MCF 10A (cell line): ENCODE data around the gene GFRA1. TPM values are rescaled to one million over a fixed set of nuclear protein-coding genes. Genes with fewer than 3 reads are reported as not detected.

ENCODE experiments used
- BruUV-seq: library from RNA; stranded (reverse); fragments of 400-500 nt; replicated peaks from 2 replicates; lab custom pipeline; 2021; lab: Mats Ljungman, UMichigan
- CTCF ChIA-PET: fragments of 300-600 bp; sonication (Branson Sonifier 250); formaldehyde crosslinking; extraction: SDS; loops from one replicate; lab custom pipeline; 2021; ENCODE audit warnings: antibody characterized with exemption, inconsistent platforms; lab: Yijun Ruan, JAX
- POLR2A ChIA-PET: fragments of 300-600, 350-650 bp; sonication (Branson Sonifier 250); formaldehyde crosslinking; extraction: SDS; loops from one replicate; lab custom pipeline; 2020; ENCODE audit warnings: antibody characterized with exemption, inconsistent platforms; lab: Yijun Ruan, JAX
- DNase-seq: peaks from one replicate; pipeline ENCODE4 v3.0.0-alpha.2; 2018; ENCODE audit not compliant: unreplicated experiment
- H3K27ac Mint-ChIP-seq: one replicate; pipeline ENCODE4 v1.8.0; 2022; ENCODE audit warnings: mild to moderate bottlenecking, low read depth, mixed read lengths; ENCODE audit not compliant: unreplicated experiment
- H3K27me3 Mint-ChIP-seq: one replicate; pipeline ENCODE4 v1.8.0; 2022; ENCODE audit warnings: mixed read lengths; ENCODE audit not compliant: insufficient read depth, unreplicated experiment
- H3K36me3 Mint-ChIP-seq: one replicate; pipeline ENCODE4 v1.8.0; 2022; ENCODE audit warnings: mild to moderate bottlenecking, moderate library complexity, mixed read lengths; ENCODE audit not compliant: insufficient read depth, unreplicated experiment
- H3K4me1 Mint-ChIP-seq: one replicate; pipeline ENCODE4 v1.8.0; 2022; ENCODE audit warnings: mixed read lengths; ENCODE audit not compliant: insufficient read depth, unreplicated experiment
- H3K4me3 Mint-ChIP-seq: one replicate; pipeline ENCODE4 v1.8.0; 2022; ENCODE audit warnings: mild to moderate bottlenecking, moderate library complexity, mixed read lengths; ENCODE audit not compliant: unreplicated experiment
- H3K9me3 Mint-ChIP-seq: one replicate; pipeline ENCODE4 v1.8.0; 2022; ENCODE audit warnings: mixed read lengths; ENCODE audit not compliant: unreplicated experiment
- CTCF ChIP-seq: fragments of 200-600 bp; IDR thresholded peaks from one replicate; pipeline ENCODE4 v1.8.0; 2022; ENCODE audit warnings: antibody characterized with exemption, mild to moderate bottlenecking; ENCODE audit not compliant: unreplicated experiment
- intact Hi-C: fragments of 100-400 bp; cut with micrococcal nuclease; formaldehyde crosslinking; loops from 2 replicates; pipeline ENCODE4 v1.14.1; 2022
- total RNA-seq: library from RNA; stranded (reverse); gene quantifications from 2 replicates; pipeline ENCODE4 v1.2.3, GENCODE V29; 2022

The GFRA1 gene
- total RNA-seq, 1 experiment from 2014 or later: not detected

- no peaks in the 10 kb centered on the region for H3K27me3 Mint-ChIP-seq
- H3K4me1 Mint-ChIP-seq: peaks cover 6% of the 10 kb centered on the region
- H3K36me3 Mint-ChIP-seq: no peaks in the 10 kb centered on the region
- intact Hi-C loops: no loop called here
- no peak for TF ChIP-seq CTCF
- ChIA-PET POLR2A (no interaction called here), CTCF (interaction anchor here (1.1 kb wide), 1 partner anchor 547 kb away, joined by 3 read pairs; no protein-coding TSS in a partner anchor)
- no peak overlapping the region for H3K27ac Mint-ChIP-seq
- no peaks in the 10 kb centered on the region for H3K9me3 Mint-ChIP-seq
- no peak overlapping the region for H3K4me3 Mint-ChIP-seq
- no TSS peak for BruUV-seq
- DNase-seq: no peak
Measured at GRCh38 chr10:116257785-116258184, 15.2 kb downstream of the GFRA1 start.

- no peak for TF ChIP-seq CTCF
- CTCF ChIA-PET: interaction anchor here (0.5 to 1.1 kb wide), 4 partner anchors 16 to 956 kb away, joined by 3 read pairs; partner anchors contain the start of gene GFRA1
- intact Hi-C loops: no loop called here
Measured at GRCh38 chr10:116256752-116257259, 16.2 kb downstream of the GFRA1 start.

GRCh38 chr10:116255886-116256751 lies 16.9 kb downstream of the GFRA1 start:
- TF ChIP-seq CTCF: no peak
- no TSS peak for BruUV-seq
- POLR2A ChIA-PET: no interaction called here
- Mint-ChIP-seq H3K27me3 (no peaks in the 10 kb centered on the region), H3K27ac (no peak overlapping the region), H3K4me3 (no peak overlapping the region), H3K36me3 (no peaks in the 10 kb centered on the region), H3K4me1 (peaks cover 6% of the 10 kb centered on the region), H3K9me3 (no peaks in the 10 kb centered on the region)
- peak; percentile 8 for DNase-seq
- CTCF ChIA-PET: interaction anchor here (0.6 kb wide), 1 partner anchor 956 kb away, joined by 3 read pairs; no protein-coding TSS in a partner anchor
- intact Hi-C loops: no loop called here

More at GRCh38 chr10:116256752-116257259, 16.2 kb downstream of the GFRA1 start:
- DNase-seq: no peak
- peaks cover 6% of the 10 kb centered on the region for H3K4me1 Mint-ChIP-seq
- H3K9me3 Mint-ChIP-seq: no peaks in the 10 kb centered on the region
- BruUV-seq: no TSS peak
- POLR2A ChIA-PET: no interaction called here
- no peak overlapping the region for H3K4me3 Mint-ChIP-seq
- no peaks in the 10 kb centered on the region for H3K36me3 Mint-ChIP-seq
- no peak overlapping the region for H3K27ac Mint-ChIP-seq
- H3K27me3 Mint-ChIP-seq: no peaks in the 10 kb centered on the region

- H3K36me3 Mint-ChIP-seq: no peaks in the 10 kb centered on the region
- BruUV-seq: no TSS peak
- H3K9me3 Mint-ChIP-seq: no peaks in the 10 kb centered on the region
- intact Hi-C loops: no loop called here
- DNase-seq: no peak
- H3K27me3 Mint-ChIP-seq: no peaks in the 10 kb centered on the region
- no peak overlapping the region for H3K4me3 Mint-ChIP-seq
- TF ChIP-seq CTCF: no peak
- peaks cover 6% of the 10 kb centered on the region for H3K4me1 Mint-ChIP-seq
- ChIA-PET POLR2A (no interaction called here), CTCF (no interaction called here)
- H3K27ac Mint-ChIP-seq: no peak overlapping the region
Measured at GRCh38 chr10:116254422-116255155, 18.4 kb downstream of the GFRA1 start.
